ENCODE data around the gene CCDC17.

Gene CCDC17

DNA sequence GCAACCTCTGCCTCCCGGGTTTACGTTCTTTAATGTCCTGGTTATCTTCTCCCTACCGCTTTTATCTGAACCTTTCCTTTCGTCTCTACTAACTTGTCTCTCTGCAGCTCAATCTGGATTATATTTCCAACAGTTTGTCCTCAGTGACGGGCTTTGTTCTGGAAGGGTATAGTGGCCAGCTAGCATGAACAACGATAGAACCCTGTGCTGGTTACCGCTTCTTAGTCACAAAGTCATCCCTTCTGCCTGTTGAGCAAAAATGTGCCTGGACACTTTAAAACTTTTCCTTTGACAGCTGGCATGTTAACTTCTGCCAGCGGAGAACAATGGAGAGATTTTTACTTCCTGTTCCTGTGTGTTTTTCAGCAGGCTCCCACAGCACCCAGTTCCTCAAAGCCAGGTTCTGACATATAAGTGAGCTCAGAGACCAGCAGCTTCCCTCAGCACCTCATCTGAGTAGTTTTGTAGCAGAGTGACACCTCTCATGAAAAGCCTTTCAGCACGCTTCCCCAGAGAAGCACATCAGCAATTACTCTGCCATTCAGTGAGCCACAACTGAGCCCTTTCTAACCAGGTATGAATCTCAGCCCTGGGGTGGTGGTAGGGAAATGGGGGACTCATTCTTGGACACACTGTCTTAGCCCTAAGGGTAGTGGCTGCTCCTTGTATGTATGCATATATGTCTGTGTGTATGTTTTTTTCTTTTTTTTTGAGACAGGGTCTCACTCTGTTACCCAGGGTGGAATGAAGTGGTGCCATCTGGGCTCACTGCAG lies 23.6 kb upstream of the CCDC17 start:
- Histone ChIP-seq H3K9me3 (replicated peaks; ENCODE audit: low read length) (no peaks in the 10 kb centered on the region), H3K27me3 (ENCODE audit: control insufficient read depth, insufficient read depth, low read length) (no peaks in the 10 kb centered on the region), H3K4me1 (ENCODE audit: control insufficient read depth, insufficient read depth, low read length) (no peaks in the 10 kb centered on the region), H3K9ac (ENCODE audit: low read depth, low read length) (no peak overlapping the region), H3K36me3 (ENCODE audit: insufficient read depth, low read length) (peaks cover 59% of the 10 kb centered on the region), H3K4me2 (ENCODE audit: low read length) (no peak overlapping the region), H3K4me3 (ENCODE audit: low read length) (no peak overlapping the region)

DNA sequence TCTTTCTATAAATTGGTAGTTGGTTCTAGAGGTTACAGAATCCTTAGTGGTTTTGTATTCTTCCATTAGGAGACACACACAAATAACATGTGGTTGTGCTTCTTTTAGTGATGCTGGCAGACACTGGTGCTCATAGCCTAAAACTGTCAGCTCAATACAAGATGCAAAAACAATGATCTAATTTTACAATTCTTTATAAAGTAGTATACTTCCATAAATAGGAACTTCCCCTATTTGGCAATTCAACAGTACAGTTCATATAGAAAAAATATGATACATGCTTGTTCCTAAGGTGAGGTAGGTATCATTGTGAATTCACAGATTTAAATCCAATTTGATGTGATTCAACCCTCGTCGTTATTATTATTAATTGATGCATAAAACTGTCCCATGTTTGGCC lies 20.8 kb upstream of the CCDC17 start:
- Histone ChIP-seq H3K4me1 (ENCODE audit: control insufficient read depth, insufficient read depth, low read length) (no peaks in the 10 kb centered on the region), H3K36me3 (ENCODE audit: insufficient read depth, low read length) (peaks cover 47% of the 10 kb centered on the region), H3K9ac (ENCODE audit: low read depth, low read length) (no peak overlapping the region)

DNA sequence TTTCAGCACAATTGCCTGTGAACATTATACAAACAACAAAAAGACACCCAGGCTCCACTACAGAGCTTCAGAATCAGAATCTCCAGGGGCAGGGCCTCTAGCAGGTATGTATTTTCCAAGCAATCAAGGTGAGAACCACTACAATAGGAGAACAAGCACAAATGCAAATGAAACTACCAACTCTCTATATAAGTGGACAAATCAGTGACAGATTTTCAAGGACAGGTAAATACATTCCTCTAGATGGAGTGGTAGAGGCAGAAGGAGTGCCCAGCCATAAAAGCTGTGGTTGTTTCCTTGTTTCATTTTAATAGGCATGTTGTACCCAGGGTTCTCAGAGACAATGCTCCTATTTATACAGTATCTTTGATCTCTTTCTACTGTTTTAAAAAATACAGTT lies 20.1 kb upstream of the CCDC17 start:
- Histone ChIP-seq H3K27me3 (ENCODE audit: control insufficient read depth, insufficient read depth, low read length) (no peaks in the 10 kb centered on the region), H3K4me1 (ENCODE audit: control insufficient read depth, insufficient read depth, low read length) (no peaks in the 10 kb centered on the region), H3K4me3 (ENCODE audit: low read length) (no peak overlapping the region), H3K4me2 (ENCODE audit: low read length) (no peak overlapping the region), H3K9me3 (replicated peaks; ENCODE audit: low read length) (no peaks in the 10 kb centered on the region), H3K36me3 (ENCODE audit: insufficient read depth, low read length) (peaks cover 46% of the 10 kb centered on the region), H3K9ac (ENCODE audit: low read depth, low read length) (no peak overlapping the region)

More for the DNA sequence above, 20.8 kb upstream of the CCDC17 start:
- Histone ChIP-seq H3K9me3 (replicated peaks; ENCODE audit: low read length) (no peaks in the 10 kb centered on the region), H3K27me3 (ENCODE audit: control insufficient read depth, insufficient read depth, low read length) (no peaks in the 10 kb centered on the region), H3K4me2 (ENCODE audit: low read length) (no peak overlapping the region), H3K4me3 (ENCODE audit: low read length) (no peak overlapping the region)

DNA sequence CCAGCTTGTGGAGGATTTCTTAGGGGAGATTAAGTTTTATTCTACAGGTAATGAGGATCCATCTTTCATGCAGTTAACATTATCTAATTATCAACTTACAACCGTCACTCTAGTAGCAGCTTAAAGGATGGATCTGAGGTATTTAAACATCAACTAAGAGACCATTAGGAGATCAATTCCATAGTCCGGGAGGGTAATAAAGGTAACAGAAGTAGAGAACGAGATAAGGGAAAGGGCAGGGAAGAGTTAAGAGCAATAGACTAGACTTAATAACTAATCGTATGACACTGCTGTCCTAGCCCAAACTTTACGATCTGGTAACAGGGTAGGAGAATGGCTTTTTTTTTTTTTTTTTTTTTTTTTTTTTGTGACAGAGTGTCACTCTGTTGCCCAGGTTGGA lies 19.5 kb upstream of the CCDC17 start:
- Histone ChIP-seq H3K9ac (ENCODE audit: low read depth, low read length) (no peak overlapping the region), H3K9me3 (replicated peaks; ENCODE audit: low read length) (no peaks in the 10 kb centered on the region), H3K4me1 (ENCODE audit: control insufficient read depth, insufficient read depth, low read length) (no peaks in the 10 kb centered on the region), H3K36me3 (ENCODE audit: insufficient read depth, low read length) (peaks cover 51% of the 10 kb centered on the region), H3K27me3 (ENCODE audit: control insufficient read depth, insufficient read depth, low read length) (no peaks in the 10 kb centered on the region), H3K4me2 (ENCODE audit: low read length) (no peak overlapping the region), H3K4me3 (ENCODE audit: low read length) (no peak overlapping the region)

DNA sequence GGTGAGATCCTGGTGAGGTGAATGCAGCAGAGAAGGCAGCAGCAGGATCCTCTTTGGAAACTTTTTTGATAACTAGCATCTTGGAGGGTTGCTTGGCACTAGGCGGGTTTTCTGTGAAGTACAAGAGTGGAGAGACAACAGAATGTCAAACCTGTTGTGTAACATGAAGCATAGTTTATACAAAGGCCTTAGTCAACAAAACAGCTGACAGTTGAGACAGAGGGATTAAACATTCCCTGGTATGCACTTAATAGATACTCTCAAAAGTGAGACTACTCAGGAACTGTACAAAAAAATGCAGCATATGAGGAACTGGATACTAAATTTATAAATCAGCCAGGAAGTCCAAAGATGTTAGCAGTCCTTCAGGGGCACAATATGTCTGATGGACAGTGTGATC lies 16.4 kb upstream of the CCDC17 start:
- H3K36me3 ChIP-seq (ENCODE audit: insufficient read depth, low read length) = peaks cover 63% of the 10 kb centered on the region

DNA sequence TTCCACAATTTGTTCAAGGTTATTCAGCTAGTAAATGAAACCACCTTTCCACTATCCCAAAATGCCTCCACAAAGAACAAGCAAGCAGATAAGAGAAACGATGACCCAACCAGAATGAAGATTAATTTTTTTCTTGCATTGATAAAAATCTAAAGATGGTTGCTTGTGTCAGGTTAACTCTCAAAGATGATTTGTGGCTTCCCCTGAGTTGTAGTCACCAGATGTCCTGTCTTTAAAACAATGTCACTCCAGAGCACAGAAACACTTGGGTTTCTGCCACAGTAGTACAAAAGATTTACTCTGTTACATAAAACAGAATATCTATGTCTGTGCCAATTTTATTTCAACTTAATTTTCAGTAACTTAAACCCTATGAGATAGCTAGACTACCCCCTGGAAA lies 11.4 kb upstream of the CCDC17 start:
- H3K27me3 ChIP-seq (ENCODE audit: control insufficient read depth, insufficient read depth, low read length) = no peaks in the 10 kb centered on the region
- no peaks in the 10 kb centered on the region for H3K4me1 ChIP-seq (ENCODE audit: control insufficient read depth, insufficient read depth, low read length)
- H3K36me3 ChIP-seq (ENCODE audit: insufficient read depth, low read length) = peaks cover 91% of the 10 kb centered on the region
- H3K4me2 ChIP-seq (ENCODE audit: low read length) = no peak overlapping the region
- H3K9me3 ChIP-seq (replicated peaks; ENCODE audit: low read length) = no peaks in the 10 kb centered on the region
- no peak overlapping the region for H3K4me3 ChIP-seq (ENCODE audit: low read length)
- no peak overlapping the region for H3K9ac ChIP-seq (ENCODE audit: low read depth, low read length)

More for the DNA sequence above, 16.4 kb upstream of the CCDC17 start:
- no peaks in the 10 kb centered on the region for H3K27me3 ChIP-seq (ENCODE audit: control insufficient read depth, insufficient read depth, low read length)
- H3K9me3 ChIP-seq (replicated peaks; ENCODE audit: low read length) = no peaks in the 10 kb centered on the region
- H3K4me3 ChIP-seq (ENCODE audit: low read length) = no peak overlapping the region
- H3K9ac ChIP-seq (ENCODE audit: low read depth, low read length) = no peak overlapping the region
- H3K4me1 ChIP-seq (ENCODE audit: control insufficient read depth, insufficient read depth, low read length) = no peaks in the 10 kb centered on the region
- no peak overlapping the region for H3K4me2 ChIP-seq (ENCODE audit: low read length)

GRCh38 chr1:45630429-45630828 lies 6.6 kb upstream of the CCDC17 start:
- no peak overlapping the region for H3K9ac ChIP-seq (ENCODE audit: low read depth, low read length)
- no peak overlapping the region for H3K4me3 ChIP-seq (ENCODE audit: low read length)
- H3K36me3 ChIP-seq (ENCODE audit: insufficient read depth, low read length) = peaks cover 86% of the 10 kb centered on the region
- no peak overlapping the region for H3K4me2 ChIP-seq (ENCODE audit: low read length)
- no peaks in the 10 kb centered on the region for H3K9me3 ChIP-seq (replicated peaks; ENCODE audit: low read length)
- H3K4me1 ChIP-seq (ENCODE audit: control insufficient read depth, insufficient read depth, low read length) = no peaks in the 10 kb centered on the region
- H3K27me3 ChIP-seq (ENCODE audit: control insufficient read depth, insufficient read depth, low read length) = no peaks in the 10 kb centered on the region

DNA sequence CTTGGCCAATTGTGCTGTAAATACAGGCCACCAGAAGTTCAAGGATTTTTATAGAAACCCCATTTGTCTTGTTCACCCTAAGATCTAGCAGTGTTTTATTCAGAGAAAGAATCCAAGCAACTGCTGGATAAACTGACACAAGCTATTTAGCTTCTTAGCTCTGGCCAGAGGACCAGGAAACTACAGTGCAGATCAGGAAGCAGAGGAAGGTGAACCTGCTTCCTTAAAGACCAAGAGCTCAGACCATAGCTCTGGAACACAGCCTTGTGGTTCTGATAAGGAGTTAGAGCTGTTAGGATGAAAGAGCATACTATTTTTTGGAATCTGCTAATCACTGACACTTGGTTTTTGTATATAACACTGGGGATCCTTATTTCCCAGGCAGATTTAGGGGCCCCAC lies 5.2 kb upstream of the CCDC17 start:
- Histone ChIP-seq H3K9me3 (replicated peaks; ENCODE audit: low read length) (no peaks in the 10 kb centered on the region), H3K9ac (ENCODE audit: low read depth, low read length) (no peak overlapping the region), H3K4me3 (ENCODE audit: low read length) (no peak overlapping the region), H3K27me3 (ENCODE audit: control insufficient read depth, insufficient read depth, low read length) (no peaks in the 10 kb centered on the region), H3K36me3 (ENCODE audit: insufficient read depth, low read length) (peaks cover 80% of the 10 kb centered on the region), H3K4me2 (ENCODE audit: low read length) (no peak overlapping the region), H3K4me1 (ENCODE audit: control insufficient read depth, insufficient read depth, low read length) (no peaks in the 10 kb centered on the region)

- Histone ChIP-seq H3K27me3 (ENCODE audit: control insufficient read depth, insufficient read depth, low read length) (no peaks in the 10 kb centered on the region), H3K4me3 (ENCODE audit: low read length) (no peak overlapping the region), H3K9me3 (replicated peaks; ENCODE audit: low read length) (no peaks in the 10 kb centered on the region), H3K4me1 (ENCODE audit: control insufficient read depth, insufficient read depth, low read length) (no peaks in the 10 kb centered on the region), H3K4me2 (ENCODE audit: low read length) (no peak overlapping the region), H3K36me3 (ENCODE audit: insufficient read depth, low read length) (peaks cover 49% of the 10 kb centered on the region), H3K9ac (ENCODE audit: low read depth, low read length) (no peak overlapping the region)
Measured at GRCh38 chr1:45622524-45623394, 1.1 kb downstream of the CCDC17 start.

- Histone ChIP-seq H3K36me3 (ENCODE audit: insufficient read depth, low read length) (peaks cover 49% of the 10 kb centered on the region), H3K4me1 (ENCODE audit: control insufficient read depth, insufficient read depth, low read length) (no peaks in the 10 kb centered on the region), H3K9ac (ENCODE audit: low read depth, low read length) (no peak overlapping the region), H3K9me3 (replicated peaks; ENCODE audit: low read length) (no peaks in the 10 kb centered on the region), H3K4me3 (ENCODE audit: low read length) (no peak overlapping the region), H3K4me2 (ENCODE audit: low read length) (no peak overlapping the region), H3K27me3 (ENCODE audit: control insufficient read depth, insufficient read depth, low read length) (no peaks in the 10 kb centered on the region)
Measured at GRCh38 chr1:45621895-45622523, 1.8 kb downstream of the CCDC17 start.

- no peak overlapping the region for H3K9ac ChIP-seq (ENCODE audit: low read depth, low read length)
- H3K36me3 ChIP-seq (ENCODE audit: insufficient read depth, low read length) = peaks cover 51% of the 10 kb centered on the region
- no peaks in the 10 kb centered on the region for H3K9me3 ChIP-seq (replicated peaks; ENCODE audit: low read length)
- no peaks in the 10 kb centered on the region for H3K27me3 ChIP-seq (ENCODE audit: control insufficient read depth, insufficient read depth, low read length)
- H3K4me2 ChIP-seq (ENCODE audit: low read length) = no peak overlapping the region
- H3K4me3 ChIP-seq (ENCODE audit: low read length) = no peak overlapping the region
- H3K4me1 ChIP-seq (ENCODE audit: control insufficient read depth, insufficient read depth, low read length) = no peaks in the 10 kb centered on the region
Measured at GRCh38 chr1:45621501-45621836, 2.4 kb downstream of the CCDC17 start.

All from skeletal muscle satellite cell (primary cell).